GM12801 (cell line): Measurements from ENCODE around the gene HMX1.

Experiments used
- TF ChIP-seq, protein P1 (sequence below): IDR thresholded peaks from one replicate; pipeline ENCODE4 v1.5.1; 2011; ENCODE audit warnings: control low read depth; ENCODE audit not compliant: insufficient read length; ENCODE audit errors: extremely low read depth

Gene HMX1

DNA sequence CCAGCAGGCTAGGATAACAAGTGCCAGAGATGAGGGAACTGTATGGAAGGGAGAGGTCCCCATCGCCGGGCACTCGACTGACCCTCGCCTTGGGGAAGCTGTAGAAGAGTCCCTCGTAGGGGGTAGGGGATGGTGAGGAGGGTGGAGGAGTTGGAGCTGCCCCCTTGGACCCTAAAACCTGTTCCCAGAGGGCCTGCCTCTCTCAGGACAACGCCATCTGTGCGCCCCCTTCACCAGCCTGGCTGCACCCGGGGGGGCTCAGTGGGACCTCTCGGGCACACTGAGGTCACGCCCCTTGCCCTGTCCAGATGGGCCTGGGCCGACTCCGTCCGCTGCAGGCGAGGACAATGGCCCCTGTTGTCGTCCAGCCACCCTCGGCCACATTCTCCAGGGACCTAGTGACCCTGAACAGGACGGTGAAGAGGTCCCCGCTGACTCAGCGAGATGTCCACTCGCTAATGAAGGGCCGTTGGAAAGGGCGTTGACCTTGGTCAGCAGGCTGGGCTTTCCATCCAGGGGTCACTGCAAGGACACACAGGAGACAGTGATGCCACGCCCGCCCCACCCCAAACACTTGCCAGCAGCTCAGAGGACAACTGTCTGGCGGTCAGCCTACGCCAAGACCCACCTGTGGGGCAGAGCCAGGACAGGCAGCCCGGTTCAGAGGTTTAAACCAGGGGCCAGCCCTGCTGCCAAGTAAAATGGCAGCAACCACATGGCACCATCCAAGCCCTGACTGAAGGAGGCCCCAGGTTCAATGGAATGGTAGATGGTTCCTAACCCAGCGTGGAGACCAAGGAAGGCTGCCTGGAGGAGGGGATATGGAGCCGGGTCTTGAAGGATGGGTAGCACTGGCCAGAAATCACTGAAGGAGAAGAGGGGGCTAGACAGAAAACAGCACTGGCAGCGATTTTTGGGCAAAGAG lies 51.2 kb downstream of the HMX1 start:
- TF ChIP-seq, protein P1, sequence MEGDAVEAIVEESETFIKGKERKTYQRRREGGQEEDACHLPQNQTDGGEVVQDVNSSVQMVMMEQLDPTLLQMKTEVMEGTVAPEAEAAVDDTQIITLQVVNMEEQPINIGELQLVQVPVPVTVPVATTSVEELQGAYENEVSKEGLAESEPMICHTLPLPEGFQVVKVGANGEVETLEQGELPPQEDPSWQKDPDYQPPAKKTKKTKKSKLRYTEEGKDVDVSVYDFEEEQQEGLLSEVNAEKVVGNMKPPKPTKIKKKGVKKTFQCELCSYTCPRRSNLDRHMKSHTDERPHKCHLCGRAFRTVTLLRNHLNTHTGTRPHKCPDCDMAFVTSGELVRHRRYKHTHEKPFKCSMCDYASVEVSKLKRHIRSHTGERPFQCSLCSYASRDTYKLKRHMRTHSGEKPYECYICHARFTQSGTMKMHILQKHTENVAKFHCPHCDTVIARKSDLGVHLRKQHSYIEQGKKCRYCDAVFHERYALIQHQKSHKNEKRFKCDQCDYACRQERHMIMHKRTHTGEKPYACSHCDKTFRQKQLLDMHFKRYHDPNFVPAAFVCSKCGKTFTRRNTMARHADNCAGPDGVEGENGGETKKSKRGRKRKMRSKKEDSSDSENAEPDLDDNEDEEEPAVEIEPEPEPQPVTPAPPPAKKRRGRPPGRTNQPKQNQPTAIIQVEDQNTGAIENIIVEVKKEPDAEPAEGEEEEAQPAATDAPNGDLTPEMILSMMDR, result no peak

DNA sequence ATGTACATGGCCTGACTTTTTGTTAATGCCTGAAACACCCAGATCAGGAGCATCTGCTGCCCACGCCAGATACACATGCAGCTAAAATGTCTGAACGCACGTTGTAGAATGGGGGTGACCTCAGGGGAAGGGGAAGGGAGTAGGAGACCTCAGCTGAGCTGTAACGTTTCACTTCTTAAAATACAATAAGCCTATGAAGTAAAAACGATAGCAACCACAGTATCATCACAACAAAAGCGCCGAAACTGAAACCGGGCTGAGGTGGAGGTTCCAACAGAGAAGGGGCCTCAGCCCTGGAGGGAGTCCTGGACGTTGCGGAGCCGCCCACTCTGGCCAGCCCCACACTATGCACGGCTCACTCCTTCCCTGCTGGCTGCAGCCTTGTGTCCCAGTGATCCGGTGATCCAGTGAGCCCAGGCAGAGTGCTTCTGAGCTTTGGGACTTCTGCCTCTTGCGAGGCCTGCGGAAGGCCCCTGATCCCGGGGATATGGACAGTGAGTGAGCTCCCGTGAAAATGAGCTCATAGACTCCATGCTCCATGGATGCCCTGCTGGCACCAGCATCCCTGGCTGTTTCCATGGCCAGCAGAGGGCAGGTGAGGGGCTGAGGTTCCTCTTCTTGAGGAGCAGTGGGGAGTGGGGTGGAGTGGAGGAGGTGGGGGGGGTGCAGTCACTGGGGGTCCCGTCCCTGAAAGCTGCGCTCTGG lies 52.0 kb downstream of the HMX1 start:
- TF ChIP-seq, protein P1, result no peak

DNA sequence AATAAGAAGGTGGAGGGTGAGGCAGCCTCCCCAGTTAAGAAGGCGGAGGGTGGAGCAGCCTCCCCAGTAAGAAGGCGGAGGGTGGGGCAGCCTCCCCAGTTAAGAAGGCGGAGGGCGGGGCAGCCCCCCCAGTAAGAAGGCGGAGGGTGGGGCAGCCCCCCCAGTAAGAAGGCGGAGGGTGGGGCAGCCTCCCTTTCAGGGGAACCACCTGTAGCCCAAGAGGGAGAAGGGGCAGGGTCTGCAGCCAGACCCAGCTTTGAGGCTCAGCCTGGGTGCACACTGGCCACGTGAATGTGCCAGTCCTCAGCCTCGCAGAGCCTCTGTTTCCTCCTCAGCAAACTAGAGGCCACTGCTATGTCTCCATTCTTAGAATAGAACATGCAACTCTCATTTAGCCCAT lies 52.6 kb downstream of the HMX1 start:
- TF ChIP-seq, protein P1, result no peak

- TF ChIP-seq, protein P1, result no peak
Measured at GRCh38 chr4:8818063-8818881, 53.4 kb downstream of the HMX1 start.

GRCh38 chr4:8817813-8818062 lies 53.9 kb downstream of the HMX1 start:
- TF ChIP-seq, protein P1, result no peak

DNA sequence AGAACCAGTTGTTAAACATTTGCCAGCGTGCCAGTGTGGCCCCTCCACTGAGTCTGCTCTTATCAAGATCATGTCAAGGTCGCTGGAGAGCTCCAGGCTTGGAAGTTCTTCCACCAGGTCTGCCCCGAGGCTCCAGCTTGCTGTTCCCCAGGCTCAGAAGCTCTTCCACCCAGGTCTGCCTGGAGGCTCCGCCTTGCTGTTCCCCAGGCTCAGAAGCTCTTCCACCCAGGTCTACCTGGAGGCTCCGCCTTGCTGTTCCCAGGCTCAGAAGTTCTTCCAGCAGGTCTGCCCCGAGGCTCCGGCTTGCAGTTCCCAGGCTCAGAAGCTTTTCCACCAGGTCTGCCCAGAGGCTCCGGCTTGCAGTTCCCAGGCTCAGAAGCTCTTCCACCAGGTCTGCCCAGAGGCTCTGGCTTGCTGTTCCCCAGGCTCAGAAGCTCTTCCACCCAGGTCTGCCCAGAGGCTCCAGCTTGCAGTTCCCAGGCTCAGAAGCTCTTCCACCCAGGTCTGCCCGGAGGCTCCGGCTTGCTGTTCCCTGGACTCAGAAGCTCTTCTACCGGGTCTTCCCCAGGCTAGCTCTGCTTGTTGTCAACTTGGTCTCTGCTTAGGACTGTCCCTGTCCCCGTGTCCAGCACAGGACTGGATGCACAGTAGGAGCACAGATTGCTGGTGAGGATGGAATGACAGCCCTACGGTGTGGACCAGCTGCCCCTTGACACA lies 54.4 kb downstream of the HMX1 start:
- TF ChIP-seq, protein P1, result no peak
